ENCODE results near the gene ARHGAP12. TPM values are rescaled to one million over a fixed set of nuclear protein-coding genes. Genes with fewer than 3 reads are reported as not detected.

ARHGAP12 gene
- total and polyA plus RNA-seq, 3 experiments from 2014 or later = 5.1 to 9.7 (median 5.3) TPM

GRCh38 chr10:31912898-31913850 is 15.5 kb downstream of the ARHGAP12 start:
- no peaks in the 10 kb centered on the region for H3K9me3 Mint-ChIP-seq
- H3K4me1 ChIP-seq (ENCODE audit: insufficient read depth, low read length) = peaks cover 12% of the 10 kb centered on the region
- H3K4me1 Mint-ChIP-seq = peaks cover 65 to 82% (median 79%) of the 10 kb centered on the region in 3 donors
- H3K27ac Mint-ChIP-seq = peak overlapping the region in 2 of 8 donors; percentile 28 to 49
- no peak overlapping the region for H3K4me3 Mint-ChIP-seq
- peaks cover 6 to 16% (median 10%) of the 10 kb centered on the region in 3 donors for H3K36me3 Mint-ChIP-seq
- H3K27me3 ChIP-seq (ENCODE audit: insufficient read depth, low read length, poor library complexity, severe bottlenecking) = no peaks in the 10 kb centered on the region
- H3K36me3 ChIP-seq (ENCODE audit: insufficient read depth, low read length) = peaks cover 3% of the 10 kb centered on the region
- DNase-seq = no peak
- peaks cover 0 to 1% of the 10 kb centered on the region in 2 donors for H3K27me3 Mint-ChIP-seq
- POLR2A ChIA-PET = no interaction called here
- H3K9me3 ChIP-seq (ENCODE audit: low read length) = no peaks in the 10 kb centered on the region
- CTCF ChIA-PET = interaction anchor here (0.7 kb wide), 1 partner anchor 853 kb away, joined by 3 read pairs; no protein-coding TSS in a partner anchor
- no peak overlapping the region for H3K27ac ChIP-seq (ENCODE audit: low read depth, low read length)
- H3K4me3 ChIP-seq (ENCODE audit: low read length) = no peak overlapping the region

- ChIA-PET POLR2A (no interaction called here), CTCF (no interaction called here)
- Histone ChIP-seq H3K27ac (ENCODE audit: low read depth, low read length) (no peak overlapping the region), H3K36me3 (ENCODE audit: insufficient read depth, low read length) (peaks cover 6% of the 10 kb centered on the region), H3K9me3 (ENCODE audit: low read length) (no peaks in the 10 kb centered on the region), H3K4me1 (ENCODE audit: insufficient read depth, low read length) (peaks cover 12% of the 10 kb centered on the region), H3K4me3 (ENCODE audit: low read length) (no peak overlapping the region), H3K27me3 (ENCODE audit: insufficient read depth, low read length, poor library complexity, severe bottlenecking) (no peaks in the 10 kb centered on the region)
- no peak for DNase-seq
- peaks cover 8 to 23% (median 10%) of the 10 kb centered on the region in 3 donors for H3K36me3 Mint-ChIP-seq
- H3K4me1 Mint-ChIP-seq = peaks cover 59 to 80% (median 76%) of the 10 kb centered on the region in 3 donors
- H3K9me3 Mint-ChIP-seq = no peaks in the 10 kb centered on the region
- peak overlapping the region in 2 of 8 donors; percentile 8 to 54 for H3K27ac Mint-ChIP-seq
- peak overlapping the region in 2 of 7 donors; percentile 1 to 6 for H3K4me3 Mint-ChIP-seq
- peaks cover 0 to 1% of the 10 kb centered on the region in 2 donors for H3K27me3 Mint-ChIP-seq
Observed at GRCh38 chr10:31912289-31912688, 16.3 kb downstream of the ARHGAP12 start.

GRCh38 chr10:31910016-31910415 is 18.6 kb downstream of the ARHGAP12 start:
- H3K4me1 Mint-ChIP-seq = peaks cover 66 to 89% (median 74%) of the 10 kb centered on the region in 3 donors

GRCh38 chr10:31908157-31908556 is 20.5 kb downstream of the ARHGAP12 start:
- Mint-ChIP-seq H3K27me3 (no peaks in the 10 kb centered on the region), H3K4me3 (no peak overlapping the region), H3K9me3 (no peaks in the 10 kb centered on the region), H3K4me1 (peaks cover 60 to 83% (median 70%) of the 10 kb centered on the region in 3 donors), H3K27ac (no peak overlapping the region), H3K36me3 (peaks cover 21 to 54% (median 23%) of the 10 kb centered on the region in 3 donors)
- Histone ChIP-seq H3K4me3 (ENCODE audit: low read length) (no peak overlapping the region), H3K27me3 (ENCODE audit: insufficient read depth, low read length, poor library complexity, severe bottlenecking) (no peaks in the 10 kb centered on the region), H3K27ac (ENCODE audit: low read depth, low read length) (no peak overlapping the region), H3K9me3 (ENCODE audit: low read length) (no peaks in the 10 kb centered on the region), H3K36me3 (ENCODE audit: insufficient read depth, low read length) (peaks cover 13% of the 10 kb centered on the region), H3K4me1 (ENCODE audit: insufficient read depth, low read length) (peaks cover 4% of the 10 kb centered on the region)
- no peak for DNase-seq
- CTCF ChIA-PET = no interaction called here
- POLR2A ChIA-PET = no interaction called here

More at GRCh38 chr10:31910016-31910415, 18.6 kb downstream of the ARHGAP12 start:
- H3K4me3 Mint-ChIP-seq = no peak overlapping the region
- Histone ChIP-seq H3K27ac (ENCODE audit: low read depth, low read length) (no peak overlapping the region), H3K36me3 (ENCODE audit: insufficient read depth, low read length) (peaks cover 13% of the 10 kb centered on the region), H3K4me1 (ENCODE audit: insufficient read depth, low read length) (peaks cover 12% of the 10 kb centered on the region), H3K9me3 (ENCODE audit: low read length) (no peaks in the 10 kb centered on the region), H3K27me3 (ENCODE audit: insufficient read depth, low read length, poor library complexity, severe bottlenecking) (no peaks in the 10 kb centered on the region), H3K4me3 (ENCODE audit: low read length) (no peak overlapping the region)
- ChIA-PET CTCF (interaction anchor here (1.3 kb wide), 1 partner anchor 47 kb away, joined by 3 read pairs; no protein-coding TSS in a partner anchor), POLR2A (no interaction called here)
- DNase-seq = no peak
- no peaks in the 10 kb centered on the region for H3K9me3 Mint-ChIP-seq
- H3K36me3 Mint-ChIP-seq = peaks cover 21 to 44% (median 23%) of the 10 kb centered on the region in 3 donors
- peak overlapping the region in 1 of 8 donors; percentile 3 for H3K27ac Mint-ChIP-seq
- no peaks in the 10 kb centered on the region for H3K27me3 Mint-ChIP-seq

GRCh38 chr10:31906039-31906438 is 22.6 kb downstream of the ARHGAP12 start:
- Mint-ChIP-seq H3K4me1 (peaks cover 52 to 78% (median 57%) of the 10 kb centered on the region in 3 donors), H3K27ac (peak overlapping the region in 1 of 8 donors; percentile 15), H3K36me3 (peaks cover 25 to 64% (median 27%) of the 10 kb centered on the region in 3 donors), H3K4me3 (no peak overlapping the region), H3K9me3 (no peaks in the 10 kb centered on the region), H3K27me3 (no peaks in the 10 kb centered on the region)
- H3K9me3 ChIP-seq (ENCODE audit: low read length) = no peaks in the 10 kb centered on the region
- CTCF ChIA-PET = no interaction called here
- no peak for DNase-seq
- H3K27ac ChIP-seq (ENCODE audit: low read depth, low read length) = no peak overlapping the region
- H3K4me1 ChIP-seq (ENCODE audit: insufficient read depth, low read length) = no peaks in the 10 kb centered on the region
- no peak overlapping the region for H3K4me3 ChIP-seq (ENCODE audit: low read length)
- peaks cover 13% of the 10 kb centered on the region for H3K36me3 ChIP-seq (ENCODE audit: insufficient read depth, low read length)
- no peaks in the 10 kb centered on the region for H3K27me3 ChIP-seq (ENCODE audit: insufficient read depth, low read length, poor library complexity, severe bottlenecking)
- POLR2A ChIA-PET = interaction anchor here (0.5 kb wide), 1 partner anchor 17 kb away, joined by 6 read pairs; no protein-coding TSS in a partner anchor

GRCh38 chr10:31905586-31905985 is 23.0 kb downstream of the ARHGAP12 start:
- H3K27ac Mint-ChIP-seq = peak overlapping the region in 1 of 8 donors; percentile 18
- POLR2A ChIA-PET = no interaction called here

DNA sequence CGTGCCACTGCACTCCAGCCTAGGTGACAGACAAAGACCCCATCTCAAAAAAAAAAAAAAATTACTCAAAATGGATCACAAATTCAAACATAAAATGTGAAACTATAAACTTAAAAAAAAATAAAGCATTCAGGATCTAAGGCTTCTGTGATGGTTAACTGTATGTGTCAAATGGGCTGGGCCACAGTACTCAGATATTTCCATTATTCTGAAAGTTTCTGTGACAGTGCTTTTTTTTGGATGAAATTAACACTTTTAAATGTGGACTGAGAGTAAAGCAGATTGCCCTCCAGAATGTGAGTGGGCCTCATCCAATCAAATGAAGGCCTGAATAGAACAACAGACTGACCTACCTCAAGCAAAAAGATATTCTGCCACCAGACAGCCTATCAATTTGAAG is 26.0 kb downstream of the ARHGAP12 start:
- no peak overlapping the region for H3K4me3 ChIP-seq (ENCODE audit: low read length)
- H3K4me1 ChIP-seq (ENCODE audit: insufficient read depth, low read length) = peaks cover 12% of the 10 kb centered on the region
- Mint-ChIP-seq H3K27me3 (no peaks in the 10 kb centered on the region), H3K9me3 (no peaks in the 10 kb centered on the region), H3K4me1 (peaks cover 58 to 77% (median 59%) of the 10 kb centered on the region in 3 donors), H3K4me3 (peak overlapping the region in 2 of 7 donors; percentile 4 to 34), H3K36me3 (peaks cover 29 to 55% (median 39%) of the 10 kb centered on the region in 3 donors), H3K27ac (peak overlapping the region in 3 of 8 donors; percentile 4 to 59 (median 9))
- H3K27me3 ChIP-seq (ENCODE audit: insufficient read depth, low read length, poor library complexity, severe bottlenecking) = no peaks in the 10 kb centered on the region
- H3K9me3 ChIP-seq (ENCODE audit: low read length) = no peaks in the 10 kb centered on the region
- ChIA-PET CTCF (no interaction called here), POLR2A (no interaction called here)
- no peak for DNase-seq
- no peak overlapping the region for H3K27ac ChIP-seq (ENCODE audit: low read depth, low read length)
- H3K36me3 ChIP-seq (ENCODE audit: insufficient read depth, low read length) = peaks cover 7% of the 10 kb centered on the region

More at GRCh38 chr10:31905586-31905985, 23.0 kb downstream of the ARHGAP12 start:
- no peaks in the 10 kb centered on the region for H3K9me3 Mint-ChIP-seq
- DNase-seq = no peak
- no peak overlapping the region for H3K4me3 Mint-ChIP-seq
- H3K36me3 Mint-ChIP-seq = peaks cover 26 to 65% (median 30%) of the 10 kb centered on the region in 3 donors
- Histone ChIP-seq H3K4me3 (ENCODE audit: low read length) (no peak overlapping the region), H3K4me1 (ENCODE audit: insufficient read depth, low read length) (no peaks in the 10 kb centered on the region), H3K36me3 (ENCODE audit: insufficient read depth, low read length) (peaks cover 13% of the 10 kb centered on the region), H3K27me3 (ENCODE audit: insufficient read depth, low read length, poor library complexity, severe bottlenecking) (no peaks in the 10 kb centered on the region), H3K27ac (ENCODE audit: low read depth, low read length) (no peak overlapping the region), H3K9me3 (ENCODE audit: low read length) (no peaks in the 10 kb centered on the region)
- H3K27me3 Mint-ChIP-seq = no peaks in the 10 kb centered on the region
- H3K4me1 Mint-ChIP-seq = peaks cover 51 to 77% (median 55%) of the 10 kb centered on the region in 3 donors
- CTCF ChIA-PET = no interaction called here

- peaks cover 18 to 31% (median 20%) of the 10 kb centered on the region in 3 donors for H3K36me3 Mint-ChIP-seq
- Histone ChIP-seq H3K4me3 (ENCODE audit: low read length) (no peak overlapping the region), H3K27me3 (ENCODE audit: insufficient read depth, low read length, poor library complexity, severe bottlenecking) (no peaks in the 10 kb centered on the region), H3K9me3 (ENCODE audit: low read length) (no peaks in the 10 kb centered on the region), H3K27ac (ENCODE audit: low read depth, low read length) (no peak overlapping the region), H3K4me1 (ENCODE audit: insufficient read depth, low read length) (peaks cover 13% of the 10 kb centered on the region), H3K36me3 (ENCODE audit: insufficient read depth, low read length) (no peaks in the 10 kb centered on the region)
- H3K27ac Mint-ChIP-seq = peak overlapping the region in 1 of 8 donors; percentile 1
- peaks cover 55 to 68% (median 58%) of the 10 kb centered on the region in 3 donors for H3K4me1 Mint-ChIP-seq
- no peaks in the 10 kb centered on the region for H3K27me3 Mint-ChIP-seq
- H3K9me3 Mint-ChIP-seq = peaks cover 0 to 2% (median 0%) of the 10 kb centered on the region in 5 donors
- POLR2A ChIA-PET = no interaction called here
- CTCF ChIA-PET = no interaction called here
- DNase-seq = no peak
- H3K4me3 Mint-ChIP-seq = no peak overlapping the region
Observed at GRCh38 chr10:31897506-31897905, 31.1 kb downstream of the ARHGAP12 start.

Measured in CD8-positive, alpha-beta memory T cell (primary cell).